Panc1 (cell line): Measurements from ENCODE around the gene OSTF1. TPM values are rescaled to one million over a fixed set of nuclear protein-coding genes. Genes with fewer than 3 reads are reported as not detected.

ENCODE experiments used
- ATAC-seq: fragments of 200-7000 bp; cut with Tn5 transposase; 2 replicates; pipeline ENCODE4 v1.9.1; 2020; ENCODE audit warnings: mild to moderate bottlenecking, moderate library complexity
- BruUV-seq: library from RNA; stranded (reverse); fragments of 400-500 nt; replicated peaks from 2 replicates; lab custom pipeline; 2021; lab: Mats Ljungman, UMichigan
- CTCF ChIA-PET: fragments of 300-600 bp; sonication (Branson Sonifier 250); formaldehyde crosslinking; loops from one replicate; lab custom pipeline; 2022; ENCODE audit warnings: antibody characterized with exemption; lab: Charles Lee
- POLR2A ChIA-PET: fragments of 300-600 bp; sonication (Branson Sonifier 250); formaldehyde crosslinking; loops from one replicate; lab custom pipeline; 2022; ENCODE audit warnings: antibody characterized with exemption; lab: Charles Lee
- DNase-seq: peaks from one replicate; pipeline ENCODE4 v3.0.0-alpha.2; 2010; ENCODE audit warnings: low read depth, low spot score
- H3K27ac ChIP-seq: 2 replicates; pipeline ENCODE4 v1.5.1; 2011; ENCODE audit warnings: mild to moderate bottlenecking, low read length, inconsistent platforms
- H3K27me3 ChIP-seq: fragments of 200-500 bp; sonication (Bioruptor generic); 2 replicates; pipeline ENCODE4 v1.6.0; 2014; ENCODE audit warnings: low read length, inconsistent platforms; ENCODE audit not compliant: control insufficient read depth, insufficient read depth
- H3K36me3 ChIP-seq: fragments of 200-500 bp; sonication (Bioruptor generic); 2 replicates; pipeline ENCODE4 v1.5.1; 2014; ENCODE audit warnings: inconsistent platforms, mild to moderate bottlenecking, low read length, moderate library complexity; ENCODE audit not compliant: control insufficient read depth, insufficient read depth
- H3K4me1 ChIP-seq: 2 replicates; pipeline ENCODE4 v1.5.1; 2011; ENCODE audit warnings: inconsistent platforms, mild to moderate bottlenecking, low read length, moderate library complexity; ENCODE audit not compliant: control insufficient read depth, insufficient read depth
- H3K4me3 ChIP-seq, 2 experiments: 2 replicates each; pipeline ENCODE4 v1.5.1; 2011 to 2012; ENCODE audit warnings: low read depth in 2 of 2, low read length in 2 of 2, mild to moderate bottlenecking in 2 of 2, inconsistent platforms in 1 of 2, moderate library complexity in 1 of 2
- H3K9me3 ChIP-seq: fragments of 200-500 bp; sonication (Bioruptor generic); 2 replicates; pipeline ENCODE4 v1.5.1; 2014; ENCODE audit warnings: low read depth, mild to moderate bottlenecking, inconsistent platforms, low read length, moderate library complexity; ENCODE audit not compliant: control insufficient read depth, insufficient read depth
- POLR2AphosphoS5 ChIP-seq: IDR thresholded peaks from 2 replicates; pipeline ENCODE4 v1.6.1; 2012; ENCODE audit warnings: mild to moderate bottlenecking, low read depth, low read length, moderate library complexity
- SIN3A ChIP-seq: IDR thresholded peaks from 2 replicates; pipeline ENCODE4 v1.6.1; 2012; ENCODE audit warnings: low read depth, mild to moderate bottlenecking, low read length, moderate library complexity, borderline replicate concordance; ENCODE audit not compliant: insufficient read depth
- TCF7L2 ChIP-seq: IDR thresholded peaks from 2 replicates; pipeline ENCODE4 v1.6.1; 2011; ENCODE audit warnings: mild to moderate bottlenecking, low read depth, low read length, inconsistent platforms
- in situ Hi-C: cut with HindIII; loops from 2 replicates; pipeline ENCODE4 v1.10.0; 2016; ENCODE audit warnings: low sequenced_read_pairs, low pct_unique_long_range_greater_than_20kb
- intact Hi-C: fragments of 100-400 bp; cut with micrococcal nuclease; formaldehyde crosslinking; loops from one replicate; pipeline ENCODE4 v1.10.0; 2022; ENCODE audit not compliant: unreplicated experiment
- total RNA-seq: library from RNA; stranded (reverse); gene quantifications from one replicate; pipeline ENCODE4 v1.2.1, GENCODE V29; 2021; ENCODE audit not compliant: unreplicated experiment
- TF ChIP-seq, protein P1 (sequence below): fragments of 450-650 bp; IDR thresholded peaks from 2 replicates; pipeline ENCODE4 v1.5.1; 2017; ENCODE audit warnings: mild to moderate bottlenecking
- TF ChIP-seq, protein P2 (sequence below), 2 experiments: IDR thresholded peaks; 2 replicates each; pipeline ENCODE4 v1.6.1; 2011 to 2012; ENCODE audit warnings: low read depth in 2 of 2, control low read depth in 1 of 2, low read length in 1 of 2, mild to moderate bottlenecking in 1 of 2, moderate library complexity in 1 of 2; ENCODE audit not compliant: insufficient read depth in 1 of 2

OSTF1 gene
- total RNA-seq, 1 experiment from 2014 or later = 24.6 TPM

DNA sequence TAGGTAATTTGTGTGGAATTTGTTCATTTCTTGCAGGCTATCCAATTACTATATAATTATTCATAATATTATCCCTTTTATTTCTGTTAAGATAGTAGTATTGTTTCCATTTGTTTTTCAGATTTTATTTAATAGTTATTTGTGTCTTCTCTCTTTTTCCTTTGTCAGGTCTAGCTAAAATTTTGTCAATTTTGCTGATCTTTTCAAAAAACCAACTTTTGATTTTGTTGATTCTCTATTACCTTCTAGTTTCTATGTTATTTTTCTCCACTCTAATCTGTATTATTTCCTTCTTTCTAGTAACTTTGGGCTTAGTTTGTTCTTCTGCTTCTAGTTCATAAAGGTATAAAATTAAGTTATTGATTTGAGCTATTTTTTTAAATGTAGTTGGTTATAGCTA, 76.3 kb downstream of the OSTF1 start:
- H3K27me3 ChIP-seq = no peaks in the 10 kb centered on the region
- intact Hi-C loops (no loop called here), in situ Hi-C loops (no loop called here)
- H3K27ac ChIP-seq = no peak overlapping the region
- no peak overlapping the region for H3K4me3 ChIP-seq
- H3K36me3 ChIP-seq = no peaks in the 10 kb centered on the region
- H3K9me3 ChIP-seq = no peaks in the 10 kb centered on the region
- BruUV-seq = no TSS peak
- TF ChIP-seq, protein P1, sequence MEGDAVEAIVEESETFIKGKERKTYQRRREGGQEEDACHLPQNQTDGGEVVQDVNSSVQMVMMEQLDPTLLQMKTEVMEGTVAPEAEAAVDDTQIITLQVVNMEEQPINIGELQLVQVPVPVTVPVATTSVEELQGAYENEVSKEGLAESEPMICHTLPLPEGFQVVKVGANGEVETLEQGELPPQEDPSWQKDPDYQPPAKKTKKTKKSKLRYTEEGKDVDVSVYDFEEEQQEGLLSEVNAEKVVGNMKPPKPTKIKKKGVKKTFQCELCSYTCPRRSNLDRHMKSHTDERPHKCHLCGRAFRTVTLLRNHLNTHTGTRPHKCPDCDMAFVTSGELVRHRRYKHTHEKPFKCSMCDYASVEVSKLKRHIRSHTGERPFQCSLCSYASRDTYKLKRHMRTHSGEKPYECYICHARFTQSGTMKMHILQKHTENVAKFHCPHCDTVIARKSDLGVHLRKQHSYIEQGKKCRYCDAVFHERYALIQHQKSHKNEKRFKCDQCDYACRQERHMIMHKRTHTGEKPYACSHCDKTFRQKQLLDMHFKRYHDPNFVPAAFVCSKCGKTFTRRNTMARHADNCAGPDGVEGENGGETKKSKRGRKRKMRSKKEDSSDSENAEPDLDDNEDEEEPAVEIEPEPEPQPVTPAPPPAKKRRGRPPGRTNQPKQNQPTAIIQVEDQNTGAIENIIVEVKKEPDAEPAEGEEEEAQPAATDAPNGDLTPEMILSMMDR = no peak
- TF ChIP-seq TCF7L2 = no peak
- no peak for TF ChIP-seq POLR2AphosphoS5
- TF ChIP-seq, protein P2, sequence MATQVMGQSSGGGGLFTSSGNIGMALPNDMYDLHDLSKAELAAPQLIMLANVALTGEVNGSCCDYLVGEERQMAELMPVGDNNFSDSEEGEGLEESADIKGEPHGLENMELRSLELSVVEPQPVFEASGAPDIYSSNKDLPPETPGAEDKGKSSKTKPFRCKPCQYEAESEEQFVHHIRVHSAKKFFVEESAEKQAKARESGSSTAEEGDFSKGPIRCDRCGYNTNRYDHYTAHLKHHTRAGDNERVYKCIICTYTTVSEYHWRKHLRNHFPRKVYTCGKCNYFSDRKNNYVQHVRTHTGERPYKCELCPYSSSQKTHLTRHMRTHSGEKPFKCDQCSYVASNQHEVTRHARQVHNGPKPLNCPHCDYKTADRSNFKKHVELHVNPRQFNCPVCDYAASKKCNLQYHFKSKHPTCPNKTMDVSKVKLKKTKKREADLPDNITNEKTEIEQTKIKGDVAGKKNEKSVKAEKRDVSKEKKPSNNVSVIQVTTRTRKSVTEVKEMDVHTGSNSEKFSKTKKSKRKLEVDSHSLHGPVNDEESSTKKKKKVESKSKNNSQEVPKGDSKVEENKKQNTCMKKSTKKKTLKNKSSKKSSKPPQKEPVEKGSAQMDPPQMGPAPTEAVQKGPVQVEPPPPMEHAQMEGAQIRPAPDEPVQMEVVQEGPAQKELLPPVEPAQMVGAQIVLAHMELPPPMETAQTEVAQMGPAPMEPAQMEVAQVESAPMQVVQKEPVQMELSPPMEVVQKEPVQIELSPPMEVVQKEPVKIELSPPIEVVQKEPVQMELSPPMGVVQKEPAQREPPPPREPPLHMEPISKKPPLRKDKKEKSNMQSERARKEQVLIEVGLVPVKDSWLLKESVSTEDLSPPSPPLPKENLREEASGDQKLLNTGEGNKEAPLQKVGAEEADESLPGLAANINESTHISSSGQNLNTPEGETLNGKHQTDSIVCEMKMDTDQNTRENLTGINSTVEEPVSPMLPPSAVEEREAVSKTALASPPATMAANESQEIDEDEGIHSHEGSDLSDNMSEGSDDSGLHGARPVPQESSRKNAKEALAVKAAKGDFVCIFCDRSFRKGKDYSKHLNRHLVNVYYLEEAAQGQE (IDR thresholded peaks at IDR 0.05; ENCODE audit: insufficient read depth in 1 of 2, low read depth in 2 of 2, low read length in 1 of 2) = no peak
- no peak for TF ChIP-seq SIN3A
- CTCF ChIA-PET = no interaction called here
- H3K4me1 ChIP-seq = no peaks in the 10 kb centered on the region
- POLR2A ChIA-PET = no interaction called here
- ATAC-seq (no peak), DNase-seq (no peak)

DNA sequence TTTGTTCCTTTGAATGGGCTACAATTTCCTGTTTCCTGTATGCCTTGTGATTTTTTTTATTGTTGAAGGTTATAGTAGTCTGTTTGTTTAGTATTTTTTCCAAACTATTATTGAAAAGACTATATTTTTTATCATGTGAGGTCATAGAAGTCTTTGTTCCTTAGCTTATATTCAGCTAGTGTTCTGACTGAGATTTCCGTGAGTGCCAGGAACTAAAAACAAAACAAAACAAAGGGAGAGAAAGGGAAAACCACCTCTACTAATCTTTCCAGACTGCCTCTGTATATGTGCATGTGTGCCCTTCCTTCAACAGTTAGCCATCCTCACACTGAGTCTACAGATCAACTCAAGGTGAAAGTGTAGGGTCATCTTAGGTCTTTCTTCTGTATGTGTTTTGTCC, 79.0 kb downstream of the OSTF1 start:
- Histone ChIP-seq H3K4me1 (no peaks in the 10 kb centered on the region), H3K36me3 (no peaks in the 10 kb centered on the region), H3K9me3 (no peaks in the 10 kb centered on the region), H3K27ac (no peak overlapping the region), H3K27me3 (no peaks in the 10 kb centered on the region), H3K4me3 (no peak overlapping the region)
- ATAC-seq (no peak), DNase-seq (no peak)
- TF ChIP-seq POLR2AphosphoS5 (no peak), TCF7L2 (no peak), SIN3A (no peak)
- TF ChIP-seq, protein P1 = no peak
- TF ChIP-seq, protein P2 (IDR thresholded peaks at IDR 0.05; ENCODE audit: insufficient read depth in 1 of 2, low read depth in 2 of 2, low read length in 1 of 2) = no peak
- ChIA-PET CTCF (no interaction called here), POLR2A (no interaction called here)
- intact Hi-C loops (no loop called here), in situ Hi-C loops (no loop called here)
- no TSS peak for BruUV-seq
